Amniotic stem cell (primary cell): ENCODE results near the gene TEX14.
"Not testable (repeated sequence)": the region's sequence is repeated elsewhere in the genome, so short reads cannot be mapped to it uniquely, and the experiment has no call there.

Experiments
- DNase-seq: peaks from one replicate; lab custom pipeline; 2025; lab: John Stamatoyannopoulos, UW

The TEX14 gene

GRCh38 chr17:58560511-58560910, 131.3 kb downstream of the TEX14 start:
- DNase-seq = no peak

GRCh38 chr17:58557981-58558380, 133.9 kb downstream of the TEX14 start:
- no peak for DNase-seq

- DNase-seq = no peak
Observed at GRCh38 chr17:58556833-58557250, 135.0 kb downstream of the TEX14 start.

GRCh38 chr17:58555109-58555508, 136.7 kb downstream of the TEX14 start:
- DNase-seq = not testable (repeated sequence)

- DNase-seq = no peak
Observed at GRCh38 chr17:58541249-58541648, 150.6 kb downstream of the TEX14 start.

- no peak for DNase-seq
Observed at GRCh38 chr17:58539698-58540097, 152.1 kb downstream of the TEX14 start.

- DNase-seq = no peak
Observed at GRCh38 chr17:58538811-58539409, 152.9 kb downstream of the TEX14 start.

GRCh38 chr17:58537266-58537665, 154.6 kb downstream of the TEX14 start:
- DNase-seq = no peak

GRCh38 chr17:58536542-58536941, 155.3 kb downstream of the TEX14 start:
- DNase-seq = no peak

- DNase-seq = no peak
Observed at GRCh38 chr17:58535431-58535830, 156.4 kb downstream of the TEX14 start.

- DNase-seq = no peak
Observed at GRCh38 chr17:58534901-58535421, 156.9 kb downstream of the TEX14 start.

- DNase-seq = no peak
Observed at GRCh38 chr17:58534331-58534730, 157.5 kb downstream of the TEX14 start.

GRCh38 chr17:58533616-58534188, 158.1 kb downstream of the TEX14 start:
- no peak for DNase-seq

GRCh38 chr17:58532555-58532951, 159.3 kb downstream of the TEX14 start:
- no peak for DNase-seq

- DNase-seq = no peak
Observed at GRCh38 chr17:58531661-58532554, 159.9 kb downstream of the TEX14 start.

- DNase-seq = no peak
Observed at GRCh38 chr17:58531122-58531521, 160.7 kb downstream of the TEX14 start.

GRCh38 chr17:58530655-58531054, 161.2 kb downstream of the TEX14 start:
- DNase-seq = no peak

- no peak for DNase-seq
Observed at GRCh38 chr17:58529275-58529674, 162.6 kb downstream of the TEX14 start.

- DNase-seq = no peak
Observed at GRCh38 chr17:58528443-58528842, 163.4 kb downstream of the TEX14 start.

GRCh38 chr17:58527949-58528348, 163.9 kb downstream of the TEX14 start:
- DNase-seq = no peak

- no peak for DNase-seq
Observed at GRCh38 chr17:58527306-58527705, 164.5 kb downstream of the TEX14 start.

- DNase-seq = no peak
Observed at GRCh38 chr17:58525239-58525638, 166.6 kb downstream of the TEX14 start.

- DNase-seq = no peak
Observed at GRCh38 chr17:58521680-58522079, 170.2 kb downstream of the TEX14 start.
